Peyer's patch (tissue), 4 donors: Measurements from ENCODE around the gene CYTH2. TPM values are rescaled to one million over a fixed set of nuclear protein-coding genes. Genes with fewer than 3 reads are reported as not detected.

Source experiments
- DNase-seq, 3 donors: peaks; one replicate each; pipeline ENCODE4 v3.0.0-alpha.2; 2017 to 2019
- H3K27ac ChIP-seq, 4 donors: fragments of 200-600 bp; sonication (generic); one replicate each; pipeline ENCODE4 v1.5.1; 2016 to 2019
- H3K27me3 ChIP-seq, 2 donors: fragments of 200-600 bp; sonication (generic); one replicate each; pipeline ENCODE4 v1.5.1; 2019
- H3K36me3 ChIP-seq, 3 donors: fragments of 200-600 bp; sonication (generic); one replicate each; pipeline ENCODE4 v1.5.1; 2016 to 2019
- H3K4me1 ChIP-seq, 4 donors: fragments of 200-600 bp; sonication (generic); one replicate each; pipeline ENCODE4 v1.5.1; 2016 to 2019
- H3K4me3 ChIP-seq, 4 donors: fragments of 200-600 bp; sonication (generic); 1 replicate in 3 of 4; 2 replicates in 1 of 4; pipeline ENCODE4 v1.5.1; 2016 to 2019; ENCODE audit warnings: mild to moderate bottlenecking in 1 of 4
- H3K9me3 ChIP-seq, 4 donors: fragments of 200-600 bp; sonication (generic); one replicate each; pipeline ENCODE4 v1.5.1; 2016 to 2019; ENCODE audit warnings: mild to moderate bottlenecking in 1 of 4
- CTCF ChIP-seq, 6 experiments: fragments of 450-650 bp in 4 of 6; fragments of 200-600 bp in 2 of 6; sonication (generic) in 1 of 6; IDR thresholded peaks; one replicate each; pipeline ENCODE4 v1.5.1; 2017 to 2019; ENCODE audit warnings: antibody characterized with exemption in 6 of 6, mild to moderate bottlenecking in 3 of 6, moderate library complexity in 1 of 6
- POLR2A ChIP-seq, 2 donors: fragments of 450-650 bp; IDR thresholded peaks; one replicate each; pipeline ENCODE4 v1.5.1; 2017; ENCODE audit warnings: antibody characterized with exemption in 2 of 2, mild to moderate bottlenecking in 2 of 2, moderate library complexity in 2 of 2
- total RNA-seq, 4 donors: library from RNA; depleted of rRNA; stranded (reverse); fragments of >200 nt; gene quantifications; one replicate each; pipeline ENCODE4 v1.1.0, GENCODE V29; 2016

The CYTH2 gene
- total RNA-seq, 4 donors from 2014 or later, result 64.5 to 160 (median 76.9) TPM

DNA sequence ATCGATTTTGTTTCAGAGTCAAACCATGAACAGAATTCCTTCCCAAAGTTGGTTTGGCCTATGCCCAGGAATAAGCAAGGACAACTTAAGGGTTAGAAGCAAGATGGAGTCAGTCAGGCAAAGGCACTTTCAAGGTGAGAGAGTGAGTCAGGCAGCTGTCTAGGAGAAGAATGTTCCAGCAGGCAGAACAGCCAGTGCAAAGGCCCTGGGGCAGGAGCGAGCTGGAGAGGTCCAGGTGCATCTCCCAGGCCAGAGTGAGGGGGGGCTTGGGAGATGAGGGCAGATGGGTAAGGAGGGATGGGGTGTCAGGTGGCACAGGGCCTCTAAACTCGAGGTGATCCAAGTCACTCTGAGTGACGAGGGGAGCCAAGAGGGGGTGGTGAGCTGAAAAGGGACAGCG lies 32.6 kb upstream of the CYTH2 start:
- Histone ChIP-seq H3K36me3 (no peaks in the 10 kb centered on the region), H3K4me1 (no peaks in the 10 kb centered on the region), H3K27me3 (no peaks in the 10 kb centered on the region), H3K27ac (no peak overlapping the region), H3K9me3 (no peaks in the 10 kb centered on the region), H3K4me3 (no peak overlapping the region)
- TF ChIP-seq CTCF (IDR thresholded peaks at IDR 0.05), result no peak
- no peak for DNase-seq

DNA sequence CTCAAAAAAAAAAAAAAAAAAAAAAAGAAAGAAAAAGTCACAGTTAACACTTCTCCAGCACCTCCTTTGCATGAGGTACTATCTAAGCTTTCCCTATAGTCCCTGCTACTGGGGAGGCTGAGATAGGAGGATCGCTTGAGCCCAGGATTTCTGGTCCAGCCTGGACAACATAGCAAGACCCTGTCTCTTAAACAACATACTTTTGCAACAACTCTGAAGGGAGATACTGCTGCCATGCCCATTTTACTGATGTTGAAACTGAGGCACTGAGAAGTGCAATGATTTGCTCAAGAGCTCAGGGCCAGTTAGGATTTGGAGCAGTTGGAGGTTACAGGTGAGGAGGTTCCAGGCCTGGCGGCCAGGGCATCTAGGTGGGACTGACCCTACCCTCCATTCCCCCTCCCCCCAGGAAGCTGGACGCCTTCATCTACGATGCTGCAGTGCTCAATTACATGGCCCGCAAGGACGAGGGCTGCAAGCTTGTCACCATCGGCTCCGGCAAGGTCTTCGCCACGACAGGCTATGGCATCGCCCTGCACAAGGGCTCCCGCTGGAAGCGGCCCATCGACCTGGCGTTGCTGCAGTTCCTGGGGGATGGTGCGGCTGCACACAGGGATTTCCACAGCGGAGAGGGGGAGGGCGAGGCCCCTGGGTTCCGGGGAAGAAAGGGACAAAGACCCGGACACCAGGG lies 27.7 kb upstream of the CYTH2 start:
- no peak overlapping the region for H3K4me3 ChIP-seq
- TF ChIP-seq POLR2A (IDR thresholded peaks at IDR 0.05), result no peak
- TF ChIP-seq CTCF (IDR thresholded peaks at IDR 0.05), result no peak
- no peak for DNase-seq
- H3K27me3 ChIP-seq, result peaks cover 0 to 11% of the 10 kb centered on the region in 2 donors
- no peak overlapping the region for H3K27ac ChIP-seq
- H3K9me3 ChIP-seq, result no peaks in the 10 kb centered on the region
- H3K4me1 ChIP-seq, result peaks cover 0 to 23% (median 14%) of the 10 kb centered on the region in 4 donors
- no peaks in the 10 kb centered on the region for H3K36me3 ChIP-seq

- Histone ChIP-seq H3K27ac (no peak overlapping the region), H3K27me3 (peaks cover 0 to 11% of the 10 kb centered on the region in 2 donors), H3K36me3 (peaks cover 0 to 3% (median 0%) of the 10 kb centered on the region in 3 donors), H3K4me1 (peaks cover 0 to 28% (median 15%) of the 10 kb centered on the region in 4 donors), H3K4me3 (peak overlapping the region in 1 of 4 donors; percentile 90), H3K9me3 (no peaks in the 10 kb centered on the region)
- no peak for DNase-seq
- TF ChIP-seq POLR2A (IDR thresholded peaks at IDR 0.05), result no peak
- TF ChIP-seq CTCF (IDR thresholded peaks at IDR 0.05), result no peak
These were observed 26.8 kb upstream of the CYTH2 start for GRCh38 chr19:48442116-48443035.

DNA sequence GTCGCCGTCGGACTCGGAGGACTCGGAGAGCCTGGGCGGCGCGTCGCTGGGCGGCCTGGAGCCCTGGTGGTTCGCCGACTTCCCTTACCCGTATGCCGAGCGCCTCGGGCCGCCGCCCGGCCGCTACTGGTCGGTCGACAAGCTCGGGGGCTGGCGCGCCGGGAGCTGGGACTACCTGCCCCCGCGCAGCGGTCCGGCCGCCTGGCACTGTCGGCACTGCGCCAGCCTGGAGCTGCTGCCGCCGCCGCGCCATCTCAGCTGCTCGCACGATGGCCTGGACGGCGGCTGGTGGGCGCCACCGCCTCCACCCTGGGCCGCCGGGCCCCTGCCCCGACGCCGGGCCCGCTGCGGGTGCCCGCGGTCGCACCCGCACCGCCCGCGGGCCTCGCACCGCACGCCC lies 25.9 kb upstream of the CYTH2 start:
- Histone ChIP-seq H3K9me3 (no peaks in the 10 kb centered on the region), H3K27me3 (peaks cover 0 to 11% of the 10 kb centered on the region in 2 donors), H3K4me1 (peaks cover 0 to 28% (median 15%) of the 10 kb centered on the region in 4 donors), H3K4me3 (peak overlapping the region in 3 of 4 donors; percentile 36 to 90 (median 46)), H3K36me3 (peaks cover 0 to 9% (median 0%) of the 10 kb centered on the region in 3 donors), H3K27ac (no peak overlapping the region)
- TF ChIP-seq CTCF (IDR thresholded peaks at IDR 0.05), result no peak
- no peak for TF ChIP-seq POLR2A (IDR thresholded peaks at IDR 0.05)
- DNase-seq, result no peak

DNA sequence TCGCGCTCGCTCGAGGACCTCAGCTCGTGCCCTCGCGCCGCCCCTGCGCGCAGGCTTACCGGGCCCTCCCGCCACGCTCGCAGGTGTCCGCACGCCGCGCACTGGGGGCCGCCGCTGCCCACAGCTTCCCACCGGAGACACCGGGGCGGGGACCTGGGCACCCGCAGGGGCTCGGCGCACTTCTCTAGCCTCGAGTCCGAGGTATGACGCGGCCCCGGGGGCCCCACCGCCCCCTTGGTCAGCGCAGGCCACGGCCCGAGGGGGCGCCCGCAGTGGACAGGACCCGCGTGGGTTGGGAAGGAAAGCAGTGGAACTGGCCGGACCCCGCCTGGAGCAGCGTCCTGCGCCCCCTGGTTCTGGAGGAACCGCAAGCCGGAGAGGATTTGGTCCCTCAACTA lies 25.4 kb upstream of the CYTH2 start:
- Histone ChIP-seq H3K9me3 (no peaks in the 10 kb centered on the region), H3K4me3 (peak overlapping the region; percentile 3 to 90 (median 60)), H3K27me3 (peaks cover 0 to 11% of the 10 kb centered on the region in 2 donors), H3K4me1 (peaks cover 0 to 28% (median 15%) of the 10 kb centered on the region in 4 donors), H3K36me3 (peaks cover 0 to 14% (median 0%) of the 10 kb centered on the region in 3 donors), H3K27ac (no peak overlapping the region)
- no peak for TF ChIP-seq CTCF (IDR thresholded peaks at IDR 0.05)
- no peak for TF ChIP-seq POLR2A (IDR thresholded peaks at IDR 0.05)
- no peak for DNase-seq
